Chondrocyte (in vitro differentiated cells): ENCODE results near the gene C1QL4. TPM values are rescaled to one million over a fixed set of nuclear protein-coding genes. Genes with fewer than 3 reads are reported as not detected.

Experiments
- DNase-seq: peaks from one replicate; pipeline ENCODE4 v3.0.0; 2021; ENCODE audit warnings: mixed read lengths, low spot score
- H3K27ac Mint-ChIP-seq: one replicate; pipeline ENCODE4 v1.8.0; 2021; ENCODE audit warnings: mild to moderate bottlenecking, moderate library complexity, mixed read lengths; ENCODE audit not compliant: unreplicated experiment
- H3K27me3 Mint-ChIP-seq: 2 replicates; pipeline ENCODE4 v1.8.0; 2021; ENCODE audit warnings: low read depth, mixed read lengths
- H3K36me3 Mint-ChIP-seq: 2 replicates; pipeline ENCODE4 v1.8.0; 2021; ENCODE audit warnings: low read depth, mixed read lengths
- H3K4me1 Mint-ChIP-seq: 2 replicates; pipeline ENCODE4 v1.8.0; 2021; ENCODE audit warnings: low read depth, mild to moderate bottlenecking, mixed read lengths
- H3K4me3 Mint-ChIP-seq: one replicate; pipeline ENCODE4 v1.8.0; 2021; ENCODE audit warnings: mild to moderate bottlenecking, moderate library complexity, mixed read lengths; ENCODE audit not compliant: unreplicated experiment
- H3K9me3 Mint-ChIP-seq: 2 replicates; pipeline ENCODE4 v1.8.0; 2021; ENCODE audit warnings: low read depth, mixed read lengths
- total RNA-seq: library from RNA; stranded (reverse); gene quantifications from 3 replicates; pipeline ENCODE4 v1.2.1, GENCODE V29; 2021
- TF ChIP-seq, protein P1 (sequence below): fragments of 200-600 bp; sonication (generic); IDR thresholded peaks from 2 replicates; pipeline ENCODE4 v1.5.0; 2021; ENCODE audit warnings: antibody characterized with exemption, mild to moderate bottlenecking, moderate library complexity

C1QL4 gene
- total RNA-seq, 1 donor from 2014 or later: 0.60 TPM

DNA sequence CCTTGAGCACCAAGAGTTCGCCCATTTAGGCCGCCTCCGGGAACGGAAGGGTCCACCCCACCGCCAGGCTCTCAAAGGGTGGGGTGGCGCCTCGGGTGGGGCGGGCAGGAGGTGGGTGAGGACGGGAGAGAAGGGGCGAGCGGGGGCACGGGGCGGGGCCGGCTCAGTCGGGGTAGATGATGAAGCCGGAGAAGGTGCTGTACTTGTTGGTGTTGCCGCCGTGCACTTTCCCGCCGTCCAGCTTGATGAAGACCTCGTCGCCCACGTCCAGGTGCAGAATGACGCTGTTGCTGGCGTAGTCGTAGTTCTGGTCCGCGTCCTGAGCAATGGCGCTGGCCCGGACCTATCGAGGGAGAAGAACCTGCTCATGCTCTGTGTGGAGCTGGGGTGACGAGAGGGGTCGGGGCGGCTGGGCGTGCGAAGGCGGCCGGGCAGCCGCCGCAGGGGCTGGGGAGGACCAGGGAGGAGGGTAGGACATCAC, 4.1 kb downstream of the C1QL4 start:
- no peak for DNase-seq
- H3K27ac Mint-ChIP-seq: no peak overlapping the region
- TF ChIP-seq, protein P1, sequence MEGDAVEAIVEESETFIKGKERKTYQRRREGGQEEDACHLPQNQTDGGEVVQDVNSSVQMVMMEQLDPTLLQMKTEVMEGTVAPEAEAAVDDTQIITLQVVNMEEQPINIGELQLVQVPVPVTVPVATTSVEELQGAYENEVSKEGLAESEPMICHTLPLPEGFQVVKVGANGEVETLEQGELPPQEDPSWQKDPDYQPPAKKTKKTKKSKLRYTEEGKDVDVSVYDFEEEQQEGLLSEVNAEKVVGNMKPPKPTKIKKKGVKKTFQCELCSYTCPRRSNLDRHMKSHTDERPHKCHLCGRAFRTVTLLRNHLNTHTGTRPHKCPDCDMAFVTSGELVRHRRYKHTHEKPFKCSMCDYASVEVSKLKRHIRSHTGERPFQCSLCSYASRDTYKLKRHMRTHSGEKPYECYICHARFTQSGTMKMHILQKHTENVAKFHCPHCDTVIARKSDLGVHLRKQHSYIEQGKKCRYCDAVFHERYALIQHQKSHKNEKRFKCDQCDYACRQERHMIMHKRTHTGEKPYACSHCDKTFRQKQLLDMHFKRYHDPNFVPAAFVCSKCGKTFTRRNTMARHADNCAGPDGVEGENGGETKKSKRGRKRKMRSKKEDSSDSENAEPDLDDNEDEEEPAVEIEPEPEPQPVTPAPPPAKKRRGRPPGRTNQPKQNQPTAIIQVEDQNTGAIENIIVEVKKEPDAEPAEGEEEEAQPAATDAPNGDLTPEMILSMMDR: no peak
- peaks cover 10% of the 10 kb centered on the region for H3K4me1 Mint-ChIP-seq
- H3K4me3 Mint-ChIP-seq: no peak overlapping the region
- peaks cover 10% of the 10 kb centered on the region for H3K27me3 Mint-ChIP-seq
- no peaks in the 10 kb centered on the region for H3K36me3 Mint-ChIP-seq
- H3K9me3 Mint-ChIP-seq: no peaks in the 10 kb centered on the region

DNA sequence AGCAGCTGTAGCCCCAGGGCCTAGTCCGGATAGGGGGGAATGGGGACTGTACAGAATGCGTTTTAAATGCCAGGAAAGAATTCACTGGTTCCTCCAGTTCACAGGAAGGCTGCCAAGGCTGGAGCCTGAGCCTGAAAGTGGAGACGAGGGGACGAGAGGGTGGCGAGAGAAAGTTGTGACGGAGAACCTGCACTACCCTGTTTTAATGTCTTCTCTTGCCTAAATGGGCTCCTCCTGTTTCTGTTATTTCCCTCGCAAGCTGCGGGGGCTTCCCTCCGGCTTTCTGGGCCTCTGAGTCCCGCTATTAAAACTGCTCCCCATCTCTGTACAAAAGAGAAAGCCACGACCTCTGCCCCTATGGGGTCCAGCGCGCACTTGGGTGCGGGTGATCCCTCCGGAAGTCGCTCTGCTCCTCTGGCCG, 4.5 kb downstream of the C1QL4 start:
- Mint-ChIP-seq H3K9me3 (no peaks in the 10 kb centered on the region), H3K27ac (no peak overlapping the region), H3K4me3 (no peak overlapping the region), H3K4me1 (peaks cover 10% of the 10 kb centered on the region), H3K36me3 (peaks cover 2% of the 10 kb centered on the region), H3K27me3 (peaks cover 7% of the 10 kb centered on the region)
- TF ChIP-seq, protein P1: no peak
- no peak for DNase-seq

DNA sequence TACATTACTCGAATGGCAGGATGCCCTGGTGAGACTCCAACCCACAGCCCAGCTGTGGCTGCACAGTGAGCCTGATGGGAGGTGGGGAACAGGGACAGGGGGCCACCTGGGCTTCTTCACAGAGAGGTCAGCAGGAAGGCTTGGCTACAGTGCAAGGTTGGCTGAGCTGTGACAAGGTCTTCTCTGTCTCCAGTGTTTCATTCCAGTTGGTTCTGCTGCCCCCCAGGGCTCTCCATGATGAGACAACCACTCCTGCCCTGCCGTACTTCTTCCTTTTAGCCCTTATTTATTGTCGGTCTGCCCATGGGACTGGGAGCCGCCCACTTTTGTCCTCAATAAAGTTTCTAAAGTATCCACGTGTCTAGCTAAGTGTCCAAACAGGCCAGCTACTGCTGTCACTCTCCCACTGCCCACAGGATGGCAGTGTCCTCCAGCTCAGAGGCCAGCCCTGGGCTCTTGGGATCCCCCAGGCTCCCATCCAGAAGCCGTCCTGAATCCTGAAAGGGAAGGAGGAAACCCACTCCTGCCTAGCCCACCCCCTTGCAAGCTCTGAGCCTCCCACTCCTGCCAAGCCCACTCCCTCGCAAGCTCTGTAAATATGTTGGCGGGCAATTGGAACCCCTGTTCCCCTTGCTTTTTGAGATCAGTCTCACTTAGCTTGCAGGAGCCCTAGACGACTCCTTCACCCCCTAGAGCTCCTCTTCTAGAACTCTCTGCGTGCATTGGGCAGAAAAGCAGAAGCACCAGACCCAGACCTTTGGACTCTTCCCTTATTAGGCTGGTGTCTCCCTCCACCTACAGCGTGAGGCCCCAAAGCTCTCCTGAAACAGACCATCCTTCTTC, 5.4 kb downstream of the C1QL4 start:
- H3K4me3 Mint-ChIP-seq: no peak overlapping the region
- no peaks in the 10 kb centered on the region for H3K9me3 Mint-ChIP-seq
- H3K27me3 Mint-ChIP-seq: no peaks in the 10 kb centered on the region
- DNase-seq: no peak
- H3K4me1 Mint-ChIP-seq: peaks cover 3% of the 10 kb centered on the region
- peaks cover 2% of the 10 kb centered on the region for H3K36me3 Mint-ChIP-seq
- TF ChIP-seq, protein P1: peak; percentile 87
- H3K27ac Mint-ChIP-seq: peak overlapping the region; percentile 73

DNA sequence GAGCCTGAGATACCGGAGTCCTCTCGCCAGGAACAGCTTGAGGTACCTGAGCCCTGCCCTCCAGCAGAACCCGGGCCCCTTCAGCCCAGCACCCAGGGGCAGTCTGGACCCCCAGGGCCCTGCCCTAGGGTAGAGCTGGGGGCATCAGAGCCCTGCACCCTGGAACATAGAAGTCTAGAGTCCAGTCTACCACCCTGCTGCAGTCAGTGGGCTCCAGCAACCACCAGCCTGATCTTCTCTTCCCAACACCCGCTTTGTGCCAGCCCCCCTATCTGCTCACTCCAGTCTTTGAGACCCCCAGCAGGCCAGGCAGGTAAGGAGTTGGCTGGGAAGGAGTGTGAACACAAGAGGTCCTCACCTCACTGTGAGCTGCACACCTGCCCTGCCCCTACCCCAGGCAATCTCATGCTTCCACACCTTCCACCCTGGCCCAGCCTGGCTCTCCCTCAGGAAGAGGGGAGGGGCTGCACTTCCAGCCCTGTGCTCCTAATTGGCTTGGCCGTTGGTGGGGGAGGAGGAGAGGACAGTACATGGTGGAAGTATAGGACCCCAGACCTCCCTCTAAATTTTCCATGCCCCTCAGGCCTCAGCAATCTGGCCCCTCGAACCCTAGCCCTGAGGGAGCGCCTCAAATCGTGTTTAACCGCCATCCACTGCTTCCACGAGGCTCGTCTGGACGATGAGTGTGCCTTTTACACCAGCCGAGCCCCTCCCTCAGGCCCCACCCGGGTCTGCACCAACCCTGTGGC, 6.2 kb downstream of the C1QL4 start:
- Mint-ChIP-seq H3K27me3 (no peaks in the 10 kb centered on the region), H3K4me3 (no peak overlapping the region), H3K9me3 (no peaks in the 10 kb centered on the region), H3K4me1 (peaks cover 3% of the 10 kb centered on the region), H3K27ac (no peak overlapping the region), H3K36me3 (peaks cover 2% of the 10 kb centered on the region)
- TF ChIP-seq, protein P1: no peak
- DNase-seq: no peak

DNA sequence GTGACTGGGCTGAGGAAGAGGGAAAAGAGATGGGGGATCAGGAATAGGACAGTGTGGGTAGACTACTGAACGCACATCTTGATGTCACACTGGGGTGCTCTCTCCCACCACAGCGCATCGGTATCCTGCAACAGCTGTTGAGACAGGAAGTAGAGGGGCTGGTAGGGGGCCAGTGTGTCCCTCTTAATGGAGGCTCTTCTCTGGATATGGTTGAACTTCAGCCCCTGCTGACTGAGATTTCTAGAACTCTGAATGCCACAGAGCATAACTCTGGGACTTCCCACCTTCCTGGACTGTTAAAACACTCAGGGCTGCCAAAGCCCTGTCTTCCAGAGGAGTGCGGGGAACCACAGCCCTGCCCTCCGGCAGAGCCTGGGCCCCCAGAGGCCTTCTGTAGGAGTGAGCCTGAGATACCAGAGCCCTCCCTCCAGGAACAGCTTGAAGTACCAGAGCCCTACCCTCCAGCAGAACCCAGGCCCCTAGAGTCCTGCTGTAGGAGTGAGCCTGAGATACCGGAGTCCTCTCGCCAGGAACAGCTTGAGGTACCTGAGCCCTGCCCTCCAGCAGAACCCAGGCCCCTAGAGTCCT, 6.9 kb downstream of the C1QL4 start:
- H3K9me3 Mint-ChIP-seq: no peaks in the 10 kb centered on the region
- H3K27ac Mint-ChIP-seq: no peak overlapping the region
- no peaks in the 10 kb centered on the region for H3K27me3 Mint-ChIP-seq
- TF ChIP-seq, protein P1: no peak
- H3K4me1 Mint-ChIP-seq: peaks cover 3% of the 10 kb centered on the region
- DNase-seq: no peak
- peaks cover 2% of the 10 kb centered on the region for H3K36me3 Mint-ChIP-seq
- no peak overlapping the region for H3K4me3 Mint-ChIP-seq
